ENCODE data around the gene ATAD2B.

- no peak for TF ChIP-seq CTCF (IDR thresholded peaks at IDR 0.05; ENCODE audit: low read depth, low read length)
- TF ChIP-seq EZH2phosphoT487 (IDR thresholded peaks at IDR 0.05; ENCODE audit: low read depth): no peak
Measured at GRCh38 chr2:23918837-23919489, 8.0 kb downstream of the ATAD2B start.
